ENCODE results near the gene ATP6AP1. TPM values are rescaled to one million over a fixed set of nuclear protein-coding genes. Genes with fewer than 3 reads are reported as not detected.
A peak's percentile ranks its signal among the peaks of the same experiment; 100 is the strongest.

ATP6AP1 gene
- total and polyA plus RNA-seq, 9 of the 15 experiments (the other 6 are each of a cell fraction or from before 2014, with no cell fraction given): 8.3 to 90.5 (median 52.9) TPM

DNA sequence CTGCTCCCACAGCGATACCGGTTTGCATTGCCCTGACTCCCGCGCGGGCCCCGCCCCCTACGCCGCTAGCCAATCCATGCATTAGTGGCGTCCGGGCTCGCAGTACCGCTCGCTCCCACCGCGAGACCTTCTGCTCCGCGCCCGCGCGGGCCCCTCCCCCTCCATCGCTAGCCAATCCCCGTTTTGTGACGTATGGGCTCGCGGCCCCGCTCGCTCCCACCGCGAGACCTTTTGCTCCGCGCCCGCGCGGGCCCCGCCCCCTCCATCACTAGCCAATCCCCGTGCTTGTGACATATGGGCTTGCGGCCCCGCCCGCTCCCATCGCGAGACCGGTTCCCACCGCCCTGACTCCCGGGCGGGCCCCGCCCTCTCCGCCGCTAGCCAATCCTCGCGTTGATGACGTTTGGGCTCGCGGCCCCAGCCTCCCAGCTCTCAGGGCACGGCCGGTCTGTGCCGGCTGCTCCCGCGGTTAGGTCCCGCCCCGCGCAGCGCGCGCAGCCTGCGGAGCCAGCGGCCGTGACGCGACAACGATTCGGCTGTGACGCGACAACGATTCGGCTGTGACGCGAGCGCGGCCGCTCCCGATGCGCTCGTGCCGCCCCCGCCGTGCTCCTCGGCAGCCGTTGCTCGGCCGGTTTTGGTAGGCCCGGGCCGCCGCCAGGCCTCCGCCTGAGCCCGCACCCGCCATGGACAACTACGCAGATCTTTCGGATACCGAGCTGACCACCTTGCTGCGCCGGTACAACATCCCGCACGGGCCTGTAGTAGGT, 49.5 kb upstream of the ATP6AP1 start, which contains the start of gene EMD:
TSS of gene EMD (plus strand) at position 497 of the 770 bp plus-strand sequence. CDS start at position 687, 190 bp downstream.
- peak; percentile 92 for ATAC-seq
- Histone ChIP-seq H3K27ac (ENCODE audit: extremely low read depth, low read depth, low read length) (peak within 1 kb of the TSS; percentile 96), H3K4me2 (ENCODE audit: insufficient read depth, low read length) (peak within 1 kb of the TSS; percentile 83), H3K9me3 (replicated peaks; ENCODE audit: control insufficient read depth, insufficient read depth, low read depth, low read length) (no peaks in the 10 kb centered on the region), H3K4me3 (peak within 1 kb of the TSS; percentile 91), H2AFZ (ENCODE audit: low read depth, low read length) (peak within 1 kb of the TSS; percentile 56; the same call in 1 of the 2 replicates), H3K36me3 (ENCODE audit: control insufficient read depth, insufficient read depth, low read length) (peaks cover 19% of the 10 kb centered on the region; the same call in 2 of the 3 replicates), H3K9me1 (ENCODE audit: control insufficient read depth, insufficient read depth, low read length) (no peaks in the 10 kb centered on the region), H3K9ac (ENCODE audit: insufficient read depth in 1 of 2, low read depth in 2 of 2, low read length in 2 of 2) (peak within 1 kb of the TSS; percentile 95 to 100), H3K27me3 (ENCODE audit: control insufficient read depth in 2 of 2, insufficient read depth in 2 of 2, low read length in 2 of 2) (no peaks in the 10 kb centered on the region), H4K20me1 (replicated peaks; ENCODE audit: control insufficient read depth, insufficient read depth, low read length) (no peaks in the 10 kb centered on the region), H3K4me1 (replicated peaks in 1 of 2; ENCODE audit: control insufficient read depth in 2 of 2, insufficient read depth in 2 of 2, low read length in 2 of 2) (peaks cover 16 to 57% of the 10 kb centered on the region in 2 experiments), H3K79me2 (ENCODE audit: control insufficient read depth, insufficient read depth, low read length) (peaks cover 26% of the 10 kb centered on the region)
- FAIRE-seq: peak; percentile 96
- intact Hi-C loops (cut with micrococcal nuclease): loop anchor here (10.0 kb wide), 1 partner anchor 116 kb away; the partner anchor contains the start of gene SLC10A3
- ChIA-PET CTCF (ENCODE audit: low intra/inter-chr PET ratio) (interaction anchor here (0.6 kb wide), 1 partner anchor 59 kb away, joined by 3 read pairs; no protein-coding TSS in a partner anchor), POLR2A (interaction anchor here (0.6 to 1.0 kb wide), 6 partner anchors 17 to 163 kb away, joined by 3 to 12 read pairs (median 3); partner anchors contain the start of gene RPL10)
- WGBS (ENCODE audit: insufficient coverage, low coverage, missing lambda C conversion rate): under 1% methylated on average over 29 of the region's 103 CpGs
- DNase-seq (ENCODE audit: extremely low read depth in 1 of 4, low spot score in 3 of 4): peak; percentile 80 to 98 (median 88)
- no TSS peak for BruUV-seq (replicated peaks)
- in situ Hi-C loops (cut with MboI): loop anchor here (10.0 kb wide), 1 partner anchor 156 kb away; no protein-coding TSS in a partner anchor
- TF ChIP-seq SIN3B (IDR thresholded peaks at IDR 0.05; ENCODE audit: low read depth) (peak; percentile 56; the same call in 1 of the 2 replicates), JUNB (CRISPR knock-in tag; conservative IDR thresholded peaks at IDR 0.05) (no peak), HDAC8 (tag; IDR thresholded peaks at IDR 0.05) (no peak), POLR2H (tag; IDR thresholded peaks at IDR 0.05; ENCODE audit: low read depth) (no peak), ZBTB34 (CRISPR knock-in tag; IDR thresholded peaks at IDR 0.05) (no peak), CSDE1 (IDR thresholded peaks at IDR 0.05) (peak in 1 of 2 experiments; percentile 80; a peak in 1 of 4 replicates), MYBL2 (IDR thresholded peaks at IDR 0.05; ENCODE audit: low read depth) (no peak), MYBL2 (CRISPR knock-in tag; IDR thresholded peaks at IDR 0.05; ENCODE audit: borderline replicate concordance) (no peak), NCOR1 (IDR thresholded peaks at IDR 0.05) (no peak), RFX1 (IDR thresholded peaks at IDR 0.05) (no peak), BRF2 (IDR thresholded peaks at IDR 0.05; ENCODE audit: borderline replicate concordance, insufficient read depth, insufficient read length) (no peak), PURB (CRISPR knock-in tag; IDR thresholded peaks at IDR 0.05; ENCODE audit: low read depth) (no peak), NFXL1 (CRISPR knock-in tag; IDR thresholded peaks at IDR 0.05) (no peak), ZNF184 (CRISPR knock-in tag; IDR thresholded peaks at IDR 0.05) (no peak), BACH1 (tag; IDR thresholded peaks at IDR 0.05) (no peak)
- TF ChIP-seq, protein P1, sequence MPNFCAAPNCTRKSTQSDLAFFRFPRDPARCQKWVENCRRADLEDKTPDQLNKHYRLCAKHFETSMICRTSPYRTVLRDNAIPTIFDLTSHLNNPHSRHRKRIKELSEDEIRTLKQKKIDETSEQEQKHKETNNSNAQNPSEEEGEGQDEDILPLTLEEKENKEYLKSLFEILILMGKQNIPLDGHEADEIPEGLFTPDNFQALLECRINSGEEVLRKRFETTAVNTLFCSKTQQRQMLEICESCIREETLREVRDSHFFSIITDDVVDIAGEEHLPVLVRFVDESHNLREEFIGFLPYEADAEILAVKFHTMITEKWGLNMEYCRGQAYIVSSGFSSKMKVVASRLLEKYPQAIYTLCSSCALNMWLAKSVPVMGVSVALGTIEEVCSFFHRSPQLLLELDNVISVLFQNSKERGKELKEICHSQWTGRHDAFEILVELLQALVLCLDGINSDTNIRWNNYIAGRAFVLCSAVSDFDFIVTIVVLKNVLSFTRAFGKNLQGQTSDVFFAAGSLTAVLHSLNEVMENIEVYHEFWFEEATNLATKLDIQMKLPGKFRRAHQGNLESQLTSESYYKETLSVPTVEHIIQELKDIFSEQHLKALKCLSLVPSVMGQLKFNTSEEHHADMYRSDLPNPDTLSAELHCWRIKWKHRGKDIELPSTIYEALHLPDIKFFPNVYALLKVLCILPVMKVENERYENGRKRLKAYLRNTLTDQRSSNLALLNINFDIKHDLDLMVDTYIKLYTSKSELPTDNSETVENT (CRISPR knock-in tag; IDR thresholded peaks at IDR 0.05): peak; percentile 30; the same call in 1 of the 2 replicates

Measured in K562 (cell line).